Mesodermal cell (in vitro differentiated cells): Measurements from ENCODE around the gene CSHL1.
"Not testable (repeated sequence)": the region's sequence is repeated elsewhere in the genome, so short reads cannot be mapped to it uniquely, and the experiment has no call there.

Source experiments
- H3K27ac ChIP-seq: 2 replicates; pipeline ENCODE4 v1.7.0; 2013; ENCODE audit warnings: mild to moderate bottlenecking, low read depth, low read length, moderate library complexity; ENCODE audit not compliant: severe bottlenecking
- H3K36me3 ChIP-seq: 2 replicates; pipeline ENCODE4 v1.7.1; 2013; ENCODE audit warnings: mild to moderate bottlenecking, low read length, moderate library complexity; ENCODE audit not compliant: control insufficient read depth, insufficient read depth
- H3K4me1 ChIP-seq: one replicate; pipeline ENCODE4 v1.7.1; 2013; ENCODE audit warnings: mild to moderate bottlenecking, low read length; ENCODE audit not compliant: insufficient read depth, control insufficient read depth, poor library complexity, severe bottlenecking
- H3K4me3 ChIP-seq: 2 replicates; pipeline ENCODE4 v1.7.0; 2013; ENCODE audit warnings: low read length, control low read depth, mild to moderate bottlenecking; ENCODE audit not compliant: insufficient read depth, poor library complexity, severe bottlenecking; ENCODE audit errors: extremely low read depth
- H3K9me3 ChIP-seq: 2 replicates; pipeline ENCODE4 v1.7.1; 2013; ENCODE audit warnings: mild to moderate bottlenecking, low read length, moderate library complexity; ENCODE audit not compliant: control insufficient read depth
- WGBS, 2 experiments: methylation state at CpG; one replicate each; pipeline ENCODE4 v1.1.5; 2013; ENCODE audit warnings: missing lambda C conversion rate in 2 of 2; ENCODE audit not compliant: insufficient coverage in 2 of 2; 5-methylcytosine and 5-hydroxymethylcytosine counted together

CSHL1 gene

DNA sequence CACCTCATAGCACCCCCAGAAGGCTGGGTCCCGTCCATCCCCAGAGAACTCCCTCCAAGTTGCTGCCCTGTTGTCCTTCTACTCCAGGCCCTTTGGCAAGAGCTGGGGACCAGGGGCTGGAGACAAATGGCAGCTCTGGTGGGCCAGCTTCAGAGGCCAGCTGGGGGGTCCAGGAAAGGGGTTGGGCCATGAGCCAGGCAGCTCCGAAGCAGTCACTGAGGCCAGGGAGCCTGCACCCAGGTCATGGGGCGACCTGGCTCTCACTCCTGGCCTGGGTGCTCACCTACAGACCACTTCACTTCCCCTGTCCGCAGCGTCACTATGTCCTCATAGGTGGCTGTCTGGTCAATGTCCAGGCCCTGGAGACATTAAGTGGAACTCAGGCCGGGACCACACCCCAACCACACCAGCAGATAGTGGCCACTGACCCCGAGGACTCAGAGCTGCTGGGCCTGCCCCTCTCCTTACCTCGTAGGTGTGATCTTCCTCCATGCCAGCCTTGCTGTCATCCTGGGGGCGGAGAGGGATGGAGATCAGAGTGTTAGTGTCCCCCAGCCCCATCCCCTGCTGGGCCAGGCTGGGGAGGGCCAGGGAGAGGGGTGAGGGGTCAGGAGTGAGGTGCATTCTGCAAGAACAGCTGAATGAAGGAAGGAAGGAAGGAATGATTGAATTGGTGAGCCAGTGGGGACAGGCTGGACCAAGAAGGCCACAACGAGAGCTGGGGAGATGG lies 18.1 kb upstream of the CSHL1 start:
- H3K4me1 ChIP-seq = peaks cover 4% of the 10 kb centered on the region
- WGBS, 2 experiments = 94% methylated on average over 3 to 8 of the region's 10 CpGs
- H3K4me3 ChIP-seq = no peak overlapping the region
- no peaks in the 10 kb centered on the region for H3K9me3 ChIP-seq
- no peak overlapping the region for H3K27ac ChIP-seq
- H3K36me3 ChIP-seq = no peaks in the 10 kb centered on the region

DNA sequence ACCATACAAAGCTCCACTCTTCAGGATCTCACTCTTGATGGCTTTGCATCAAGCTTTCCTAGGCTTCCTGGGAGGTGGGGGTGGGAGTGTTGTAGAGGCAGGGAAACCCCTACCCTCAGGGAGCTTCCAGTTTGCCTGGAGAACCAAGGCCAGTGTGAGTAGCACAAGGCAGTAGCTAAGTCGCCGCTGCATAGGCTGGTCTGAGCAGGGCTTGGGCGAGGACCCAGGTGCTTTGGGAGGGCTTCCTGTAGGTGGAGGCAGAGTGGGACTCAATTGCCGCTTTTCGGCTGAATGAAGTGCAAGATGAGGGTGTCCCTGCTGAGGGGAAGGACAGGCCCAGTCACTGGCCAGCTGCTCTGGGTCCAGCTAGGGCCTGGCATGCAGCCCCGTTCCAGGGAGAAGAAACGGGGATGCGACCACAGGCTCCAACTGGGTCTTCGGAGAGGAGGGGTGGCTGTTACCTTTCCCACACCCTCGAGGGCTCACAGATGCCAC lies 17.2 kb upstream of the CSHL1 start:
- Histone ChIP-seq H3K9me3 (no peaks in the 10 kb centered on the region), H3K36me3 (no peaks in the 10 kb centered on the region), H3K4me3 (no peak overlapping the region), H3K27ac (no peak overlapping the region), H3K4me1 (peaks cover 4% of the 10 kb centered on the region)
- WGBS, 2 experiments = 82 to 88% methylated on average over 10 of the region's 10 CpGs

DNA sequence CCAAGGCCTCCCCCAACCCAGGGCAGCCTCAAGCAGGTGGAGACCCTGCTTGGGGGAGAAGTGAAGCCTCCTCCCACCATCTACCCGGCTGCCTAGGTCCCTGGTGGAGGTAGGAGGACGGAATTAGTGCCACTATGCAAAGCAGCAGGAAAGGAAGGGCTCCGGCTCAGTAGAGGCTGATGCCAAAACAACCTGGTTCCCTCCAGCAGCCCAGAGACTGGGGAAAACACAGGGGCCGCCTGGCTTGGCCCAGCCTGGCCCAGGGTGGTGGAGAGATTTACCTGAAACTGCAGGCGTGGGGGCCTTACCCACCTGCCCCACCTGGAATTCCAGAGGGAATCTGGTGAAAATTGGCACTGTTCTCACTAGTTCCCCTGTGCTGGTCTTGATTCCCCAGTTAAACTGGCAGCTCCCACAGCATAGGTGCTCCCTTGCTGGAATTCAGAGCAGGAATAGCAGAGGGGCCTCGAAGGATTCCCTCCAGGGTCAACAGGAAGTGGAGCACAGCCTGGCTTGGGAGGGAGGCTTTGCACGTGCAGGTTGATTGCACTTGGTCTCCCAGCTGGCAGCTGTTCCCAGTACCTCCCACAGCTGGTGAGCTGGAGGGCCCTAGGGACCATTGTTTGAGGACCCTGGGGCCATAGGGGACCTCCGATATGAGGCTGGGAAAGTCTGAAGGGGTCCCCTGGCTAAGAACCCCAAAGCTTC lies 16.6 kb upstream of the CSHL1 start:
- 71 to 90% methylated on average over 6 of the region's 8 CpGs for WGBS, 2 experiments

GRCh38 chr17:63926164-63926563 lies 15.1 kb upstream of the CSHL1 start:
- H3K4me1 ChIP-seq = no peaks in the 10 kb centered on the region
- H3K36me3 ChIP-seq = no peaks in the 10 kb centered on the region
- H3K27ac ChIP-seq = no peak overlapping the region
- no peak overlapping the region for H3K4me3 ChIP-seq
- H3K9me3 ChIP-seq = no peaks in the 10 kb centered on the region
- WGBS, 2 experiments = 78% methylated on average over 1 of the region's 2 CpGs; no CpG with 5 or more reads in 1 of the 2 experiments

More for the DNA sequence above, 16.6 kb upstream of the CSHL1 start:
- no peaks in the 10 kb centered on the region for H3K36me3 ChIP-seq
- peaks cover 4% of the 10 kb centered on the region for H3K4me1 ChIP-seq
- no peaks in the 10 kb centered on the region for H3K9me3 ChIP-seq
- H3K4me3 ChIP-seq = no peak overlapping the region
- no peak overlapping the region for H3K27ac ChIP-seq

DNA sequence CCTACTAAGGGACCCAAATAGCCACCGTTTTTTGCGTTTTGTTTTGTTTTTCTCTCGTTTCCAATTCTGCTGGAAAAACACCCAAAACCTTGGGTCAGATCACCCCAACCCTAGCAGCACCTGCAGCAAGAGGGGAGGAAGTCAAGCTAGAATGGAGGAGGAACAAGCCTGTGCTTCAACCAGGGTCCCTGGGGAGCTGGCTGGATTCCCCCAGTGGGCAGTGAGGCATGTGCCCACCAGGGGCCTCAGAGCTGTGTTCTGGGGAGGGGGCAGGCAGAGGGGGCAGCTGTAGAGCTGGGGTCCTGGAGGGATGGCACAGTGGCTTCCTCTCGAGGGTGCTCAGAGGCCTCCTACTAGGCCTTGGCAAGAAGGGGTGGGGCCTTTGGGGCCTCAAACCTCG lies 14.6 kb upstream of the CSHL1 start:
- Histone ChIP-seq H3K36me3 (no peaks in the 10 kb centered on the region), H3K27ac (no peak overlapping the region), H3K4me3 (no peak overlapping the region), H3K4me1 (no peaks in the 10 kb centered on the region), H3K9me3 (no peaks in the 10 kb centered on the region)
- 100% methylated on average over 1 to 2 of the region's 5 CpGs for WGBS, 2 experiments

DNA sequence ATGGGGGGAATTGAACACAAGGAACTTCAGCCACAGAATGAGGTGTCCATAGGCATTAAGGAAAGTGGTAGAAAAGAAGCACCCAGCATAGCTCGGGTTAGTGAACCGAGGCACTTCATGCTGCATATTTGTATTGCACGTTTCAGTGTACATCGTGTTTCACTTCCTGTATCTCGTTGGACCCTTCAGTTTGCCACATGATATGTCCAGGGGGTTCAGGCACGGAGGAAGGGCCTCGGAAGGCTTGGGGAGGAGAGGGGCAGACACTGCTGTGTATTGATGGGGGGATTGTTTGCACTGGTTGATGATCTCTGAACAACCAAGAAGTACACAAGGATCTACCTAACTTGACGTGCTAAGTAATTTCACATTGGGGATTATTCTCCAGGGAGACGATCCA lies 11.3 kb upstream of the CSHL1 start:
- H3K27ac ChIP-seq, H3K4me1 ChIP-seq, H3K4me3 ChIP-seq, H3K9me3 ChIP-seq, H3K36me3 ChIP-seq: not testable (repeated sequence)
- WGBS, 2 experiments = 95 to 98% methylated on average over 5 to 6 of the region's 9 CpGs

GRCh38 chr17:63920779-63921178 lies 9.7 kb upstream of the CSHL1 start:
- H3K9me3 ChIP-seq, H3K27ac ChIP-seq, H3K4me3 ChIP-seq, H3K4me1 ChIP-seq, H3K36me3 ChIP-seq: not testable (repeated sequence)
- WGBS, 2 experiments = 86 to 89% methylated on average over 3 of the region's 5 CpGs

GRCh38 chr17:63920050-63920449 lies 9.0 kb upstream of the CSHL1 start:
- WGBS, 2 experiments = 92 to 96% methylated on average over 2 to 4 of the region's 6 CpGs
- H3K36me3 ChIP-seq, H3K4me1 ChIP-seq, H3K4me3 ChIP-seq, H3K27ac ChIP-seq, H3K9me3 ChIP-seq: not testable (repeated sequence)

DNA sequence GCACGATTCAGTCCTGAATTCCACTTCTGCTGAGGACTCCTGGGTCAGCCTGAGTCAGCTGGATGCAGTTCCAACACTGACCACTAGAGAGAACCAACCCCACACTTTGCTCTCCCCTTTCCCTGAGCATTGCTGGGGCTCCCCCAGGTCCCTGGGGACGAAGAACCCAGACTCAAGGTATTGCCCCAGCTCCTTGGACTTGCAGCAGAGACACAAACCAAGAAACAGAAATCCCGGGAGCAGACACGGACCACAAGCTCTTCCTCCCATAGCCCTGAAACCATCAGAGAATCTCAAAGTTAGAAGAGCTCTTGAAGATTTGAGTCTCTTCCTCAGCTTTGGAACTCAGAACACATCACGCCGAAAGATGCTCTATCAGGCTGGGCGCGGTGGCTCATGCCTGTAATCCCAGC lies 8.3 kb upstream of the CSHL1 start:
- 60 to 62% methylated on average over 7 of the region's 8 CpGs for WGBS, 2 experiments
- no peak overlapping the region for H3K4me3 ChIP-seq
- no peaks in the 10 kb centered on the region for H3K9me3 ChIP-seq
- H3K27ac ChIP-seq = no peak overlapping the region
- H3K4me1 ChIP-seq = no peaks in the 10 kb centered on the region
- no peaks in the 10 kb centered on the region for H3K36me3 ChIP-seq

DNA sequence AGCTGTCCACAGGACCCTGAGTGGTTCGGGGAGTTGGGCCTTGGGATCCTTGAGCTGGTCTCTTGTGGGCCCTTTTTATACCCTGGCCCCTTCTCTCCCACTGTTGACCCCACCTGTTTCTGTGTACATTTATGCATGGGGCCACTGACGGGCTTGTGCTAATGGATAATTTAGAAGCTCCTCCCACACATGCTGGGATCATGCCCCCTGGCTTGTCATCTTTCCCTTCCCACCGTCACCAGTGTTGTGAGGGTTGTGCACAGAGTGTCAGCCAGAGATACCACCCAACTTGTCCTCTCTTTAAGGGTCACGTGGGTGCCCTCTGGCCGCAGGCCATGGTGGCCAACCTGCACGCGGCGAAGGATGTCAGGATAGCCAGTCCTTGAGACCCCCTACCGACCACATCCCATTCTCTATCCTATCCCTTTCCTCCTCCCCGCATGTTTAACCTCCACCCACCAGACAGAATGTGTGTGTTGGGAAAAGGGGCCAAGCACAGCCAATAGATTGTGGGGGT lies 7.8 kb upstream of the CSHL1 start, which contains the start of gene GH1:
TSS of gene GH1 (minus strand) at position 51 of the 517 bp plus-strand sequence. CDS start 63 bp downstream, outside the sequence.
- H3K9me3 ChIP-seq, H3K27ac ChIP-seq, H3K36me3 ChIP-seq, H3K4me1 ChIP-seq, H3K4me3 ChIP-seq: not testable (repeated sequence)
- WGBS, 2 experiments = 59 to 75% methylated on average over 2 to 6 of the region's 10 CpGs

- WGBS, 2 experiments = 44 to 46% methylated on average over 5 to 6 of the region's 10 CpGs
- Histone ChIP-seq H3K4me3 (no peak overlapping the region), H3K36me3 (no peaks in the 10 kb centered on the region)
These were observed 7.2 kb upstream of the CSHL1 start for GRCh38 chr17:63918305-63918704.

More at GRCh38 chr17:63918305-63918704, 7.2 kb upstream of the CSHL1 start:
- Histone ChIP-seq H3K27ac (no peak overlapping the region), H3K4me1 (no peaks in the 10 kb centered on the region), H3K9me3 (no peaks in the 10 kb centered on the region)
